GM12891 (cell line): ENCODE results near the gene HOXD12.

Experiments
- DNase-seq: peaks from one replicate; pipeline ENCODE4 v3.0.0; 2011; ENCODE audit warnings: low spot score; ENCODE audit not compliant: insufficient read length
- FAIRE-seq: peaks from 2 replicates; lab custom pipeline; 2011; peaks lifted over from hg19 to GRCh38; lab: Jason Lieb, UNC
- PAX5 ChIP-seq: IDR thresholded peaks from 2 replicates; pipeline ENCODE4 v1.6.1; 2011; ENCODE audit warnings: low read length, moderate library complexity, mild to moderate bottlenecking; ENCODE audit not compliant: insufficient read depth, severe bottlenecking
- POLR2A ChIP-seq: IDR thresholded peaks from 2 replicates; pipeline ENCODE4 v1.6.1; 2011; ENCODE audit warnings: low read depth, low read length, control low read depth
- POLR2AphosphoS5 ChIP-seq: IDR thresholded peaks from 2 replicates; pipeline ENCODE4 v1.6.1; 2011; ENCODE audit warnings: low read depth, low read length, control low read depth
- POU2F2 ChIP-seq: IDR thresholded peaks from 2 replicates; pipeline ENCODE4 v1.6.1; 2011; ENCODE audit warnings: low read depth, mild to moderate bottlenecking, control low read depth, low read length, moderate library complexity
- SPI1 ChIP-seq: IDR thresholded peaks from 2 replicates; pipeline ENCODE4 v1.6.1; 2011; ENCODE audit warnings: low read depth, low read length, control low read depth
- TAF1 ChIP-seq: IDR thresholded peaks from 2 replicates; pipeline ENCODE4 v1.6.1; 2011; ENCODE audit warnings: low read depth, low read length, control low read depth

HOXD12 gene

DNA sequence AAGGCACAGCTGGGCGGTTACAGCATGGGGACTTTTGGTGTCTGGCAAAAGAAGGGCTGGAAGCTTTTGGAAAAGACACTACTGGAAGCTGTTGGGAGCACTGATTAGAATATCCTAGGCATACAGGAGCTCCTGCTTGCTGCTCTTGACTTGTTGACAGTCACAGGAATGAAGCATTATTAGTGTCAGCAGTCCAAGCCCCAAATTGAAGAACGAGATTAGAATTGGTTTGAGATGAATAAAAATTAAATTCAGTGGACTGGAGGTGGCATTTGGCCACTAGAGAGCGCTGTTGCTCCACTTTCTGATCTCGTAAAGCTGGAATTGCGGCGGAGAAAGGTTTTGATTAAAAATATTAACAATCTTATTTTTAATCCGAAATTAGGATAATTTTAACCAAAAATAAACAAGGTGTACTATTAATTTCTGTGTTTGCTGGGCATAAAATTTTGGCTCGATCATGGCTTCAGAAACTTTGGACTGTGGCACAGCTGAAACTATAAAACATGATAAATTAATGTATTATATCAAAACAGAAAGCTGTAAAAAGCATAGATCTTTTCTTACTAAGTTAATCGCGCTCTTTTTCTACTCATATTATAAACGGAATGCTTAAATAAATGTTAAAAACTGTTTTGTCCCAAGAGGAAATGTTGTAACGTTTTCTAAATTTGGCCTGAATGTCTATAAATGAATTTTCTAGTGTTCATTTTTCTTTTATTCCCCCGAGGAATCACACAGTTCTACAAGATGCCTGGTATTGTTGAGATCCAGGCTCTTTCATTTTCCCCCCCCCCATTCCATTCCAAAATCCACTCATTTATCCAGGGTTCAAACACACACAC lies 27.6 kb downstream of the HOXD12 start:
- TF ChIP-seq POU2F2 = no peak
- TF ChIP-seq SPI1 = no peak
- TF ChIP-seq TAF1 = no peak
- no peak for TF ChIP-seq PAX5
- no peak for TF ChIP-seq POLR2A
- no peak for TF ChIP-seq POLR2AphosphoS5
- DNase-seq (no peak), FAIRE-seq (no peak)

DNA sequence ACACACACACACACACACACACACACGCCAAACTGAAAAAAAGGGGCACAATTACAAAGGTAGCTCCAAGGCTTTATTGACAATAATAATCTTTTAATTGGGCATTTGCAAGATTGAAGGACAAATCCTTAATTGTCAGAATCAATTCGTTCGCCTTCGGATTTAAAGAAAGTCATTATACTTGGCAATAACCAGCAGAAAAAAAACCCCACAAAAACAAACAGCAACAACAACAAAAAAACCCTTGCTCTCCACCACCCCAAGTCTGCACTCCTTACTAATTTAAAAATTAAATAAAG lies 28.1 kb downstream of the HOXD12 start:
- no peak for DNase-seq
- FAIRE-seq = no peak

DNA sequence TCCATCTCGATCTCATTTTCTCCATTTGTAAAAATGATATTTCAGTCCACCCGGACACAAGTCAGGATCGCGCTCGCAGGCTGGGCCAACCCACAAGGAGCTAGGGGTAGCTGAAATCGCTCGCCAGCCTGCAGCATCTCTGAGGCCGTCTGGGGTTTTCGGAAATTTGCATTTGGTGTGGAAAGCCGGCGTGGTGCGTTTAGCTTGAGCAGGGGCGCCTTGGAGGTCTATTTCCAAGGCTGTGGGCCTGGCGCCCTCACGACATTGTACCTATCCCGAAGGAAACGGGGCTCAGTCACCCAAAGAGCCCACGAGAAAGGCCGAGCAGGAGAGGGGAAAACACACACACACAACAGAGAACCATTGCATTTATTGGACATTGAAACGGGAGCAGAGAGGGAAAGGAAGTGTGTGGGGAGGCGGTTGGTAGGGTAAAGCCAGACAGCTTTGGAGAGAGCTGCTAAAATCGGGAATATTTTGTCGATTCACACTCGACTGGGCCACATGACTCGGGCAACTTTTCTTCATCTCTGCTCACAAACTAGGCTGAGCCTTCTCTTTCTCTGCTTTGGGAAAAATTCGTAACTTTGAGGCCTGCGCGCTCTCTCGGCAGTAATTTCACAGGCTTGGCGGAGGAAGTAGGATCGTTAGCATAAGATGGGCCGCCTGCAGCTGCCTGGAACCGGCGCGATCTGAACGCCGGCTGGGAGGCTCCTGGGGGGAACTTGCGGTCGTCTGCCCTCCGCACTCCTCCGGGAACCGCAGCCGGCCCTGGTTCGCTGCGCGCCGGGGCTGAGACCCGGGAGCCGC lies 28.8 kb downstream of the HOXD12 start:
- DNase-seq = no peak
- no peak for TF ChIP-seq POLR2AphosphoS5
- no peak for TF ChIP-seq POLR2A
- no peak for TF ChIP-seq POU2F2
- no peak for TF ChIP-seq SPI1
- TF ChIP-seq PAX5 = no peak
- no peak for TF ChIP-seq TAF1
- no peak for FAIRE-seq

More for the DNA sequence above, 28.1 kb downstream of the HOXD12 start:
- no peak for TF ChIP-seq SPI1
- TF ChIP-seq POLR2A = no peak
- TF ChIP-seq POU2F2 = no peak
- TF ChIP-seq PAX5 = no peak
- no peak for TF ChIP-seq POLR2AphosphoS5
- no peak for TF ChIP-seq TAF1

DNA sequence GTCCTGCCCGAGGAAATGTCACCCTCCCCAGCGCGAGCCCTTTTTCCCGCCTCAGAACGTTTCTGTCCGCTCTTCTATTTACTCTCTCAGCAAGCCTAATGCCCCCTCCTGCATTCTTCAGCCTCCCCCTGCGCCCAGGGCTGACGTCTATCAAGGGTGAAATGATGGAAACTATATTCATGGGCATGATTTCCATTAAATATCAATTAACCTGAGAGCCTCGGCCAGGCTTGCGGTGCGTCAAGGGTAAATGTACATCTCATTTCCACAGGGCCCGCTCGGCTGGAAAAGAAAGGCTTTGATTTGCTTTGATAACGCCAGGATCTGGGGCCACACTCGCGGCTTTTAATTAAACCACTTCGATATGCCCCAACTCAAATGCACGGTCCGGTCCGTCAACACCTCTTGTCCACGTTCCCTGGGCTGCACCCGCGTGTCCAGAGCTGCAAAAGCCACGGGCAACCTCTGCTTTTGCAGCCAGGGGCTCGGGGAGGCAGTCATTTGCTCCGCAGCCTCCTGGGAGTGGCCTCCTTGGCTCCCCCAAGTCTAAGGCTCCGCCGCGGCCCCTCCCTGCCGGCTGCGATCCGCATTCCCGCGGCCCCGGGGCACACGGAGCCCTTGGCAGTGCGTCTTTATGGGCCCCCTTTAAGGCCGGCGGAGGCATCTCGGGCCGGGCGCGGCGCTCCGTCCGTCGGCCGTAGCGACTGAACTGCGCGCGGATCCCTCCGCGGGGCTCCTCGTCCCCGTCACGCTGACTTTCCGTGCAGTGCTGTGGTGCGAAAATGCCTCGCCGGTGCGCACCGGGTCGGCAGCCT lies 29.6 kb downstream of the HOXD12 start, which contains the start of gene HOXD8:
Gene HOXD8, plus strand, starts transcription at position 724 of the 815 bp plus-strand sequence. CDS start 662 bp downstream, outside the sequence.
- FAIRE-seq (no peak), DNase-seq (no peak)
- TF ChIP-seq POU2F2 = no peak
- no peak for TF ChIP-seq SPI1
- TF ChIP-seq TAF1 = no peak
- TF ChIP-seq POLR2AphosphoS5 = no peak
- no peak for TF ChIP-seq POLR2A
- no peak for TF ChIP-seq PAX5

DNA sequence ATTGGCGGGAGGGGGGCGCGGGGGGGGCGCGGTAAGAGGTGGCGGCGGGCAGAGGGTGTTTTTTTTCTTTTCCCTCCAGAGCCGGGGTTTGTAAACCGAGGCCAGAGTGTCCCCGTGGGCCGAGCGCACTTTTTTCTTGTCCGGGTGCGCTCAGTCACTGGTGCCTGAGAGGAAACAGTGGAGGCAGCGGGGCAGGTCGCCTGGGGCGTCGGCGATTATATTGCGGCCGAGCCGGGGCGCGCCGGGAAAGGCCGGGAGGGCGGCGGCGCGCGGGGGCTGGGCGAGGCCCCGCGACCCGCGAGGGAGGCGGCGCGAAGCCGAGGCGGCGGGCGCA lies 30.2 kb downstream of the HOXD12 start:
- FAIRE-seq (no peak), DNase-seq (no peak)
- no peak for TF ChIP-seq POLR2A
- TF ChIP-seq POU2F2 = no peak
- TF ChIP-seq POLR2AphosphoS5 = no peak

DNA sequence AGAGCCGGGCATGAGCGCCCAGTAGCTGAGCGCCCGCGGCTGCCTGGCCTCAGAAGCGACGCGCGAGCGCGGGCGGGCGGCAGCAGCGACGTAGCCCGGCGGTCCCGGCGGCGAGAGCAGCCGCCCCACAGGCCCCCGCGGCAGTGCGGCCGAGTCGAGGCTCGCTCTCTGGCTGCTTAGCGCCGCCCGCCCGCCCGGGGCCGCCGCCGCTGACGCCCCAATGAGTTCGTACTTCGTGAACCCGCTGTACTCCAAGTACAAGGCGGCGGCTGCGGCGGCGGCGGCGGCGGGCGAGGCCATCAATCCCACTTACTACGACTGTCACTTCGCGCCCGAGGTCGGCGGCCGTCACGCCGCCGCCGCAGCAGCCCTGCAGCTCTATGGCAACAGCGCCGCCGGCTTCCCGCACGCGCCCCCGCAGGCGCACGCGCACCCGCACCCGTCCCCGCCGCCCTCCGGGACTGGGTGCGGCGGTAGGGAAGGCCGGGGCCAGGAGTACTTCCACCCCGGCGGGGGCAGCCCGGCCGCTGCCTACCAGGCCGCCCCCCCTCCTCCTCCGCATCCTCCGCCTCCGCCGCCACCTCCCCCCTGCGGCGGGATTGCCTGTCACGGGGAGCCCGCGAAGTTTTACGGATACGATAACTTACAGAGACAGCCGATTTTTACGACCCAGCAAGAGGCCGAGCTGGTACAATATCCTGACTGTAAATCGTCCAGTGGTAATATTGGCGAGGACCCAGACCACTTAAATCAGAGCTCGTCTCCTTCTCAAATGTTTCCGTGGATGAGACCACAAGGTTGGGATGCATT lies 30.8 kb downstream of the HOXD12 start:
- FAIRE-seq (no peak), DNase-seq (no peak)
- no peak for TF ChIP-seq POLR2A
- no peak for TF ChIP-seq SPI1
- TF ChIP-seq TAF1 = no peak

DNA sequence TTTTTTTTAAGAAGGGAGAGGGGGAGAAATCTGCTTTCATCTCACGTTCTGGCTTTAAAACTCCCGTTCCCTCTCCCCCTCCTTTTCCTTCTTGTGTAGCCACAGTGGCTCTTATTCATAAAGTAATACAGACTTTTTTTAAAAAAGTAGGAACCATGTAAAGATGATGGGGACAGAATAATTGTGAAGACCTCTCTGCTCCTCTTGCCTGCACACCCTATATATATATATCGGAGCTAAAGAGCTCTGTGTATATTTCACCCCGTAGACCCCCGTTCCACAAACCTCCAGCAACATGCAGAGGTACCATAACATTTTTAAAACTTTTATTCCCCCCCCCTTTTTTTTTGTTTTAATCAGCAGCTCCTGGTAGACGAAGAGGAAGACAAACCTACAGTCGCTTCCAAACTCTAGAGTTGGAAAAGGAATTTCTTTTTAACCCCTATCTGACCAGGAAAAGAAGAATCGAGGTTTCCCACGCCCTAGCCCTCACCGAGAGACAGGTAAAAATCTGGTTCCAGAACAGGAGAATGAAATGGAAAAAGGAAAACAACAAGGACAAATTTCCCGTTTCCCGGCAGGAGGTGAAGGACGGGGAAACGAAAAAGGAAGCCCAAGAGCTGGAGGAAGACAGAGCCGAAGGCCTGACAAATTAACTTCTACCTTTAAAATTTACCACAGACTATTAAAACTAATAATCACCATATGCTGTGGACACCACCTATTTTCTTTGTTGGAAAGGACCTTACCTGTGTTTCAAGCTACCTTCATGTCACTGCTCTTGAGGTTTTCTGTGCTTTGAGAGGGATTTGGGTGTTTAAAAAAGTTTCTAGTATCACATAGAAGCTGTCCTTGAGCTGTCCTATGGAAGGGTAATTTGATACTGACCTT lies 31.6 kb downstream of the HOXD12 start:
- DNase-seq (no peak), FAIRE-seq (no peak)
- no peak for TF ChIP-seq POLR2A
- TF ChIP-seq TAF1 = no peak
- no peak for TF ChIP-seq SPI1
- TF ChIP-seq POU2F2 = no peak
- no peak for TF ChIP-seq POLR2AphosphoS5
- TF ChIP-seq PAX5 = no peak

DNA sequence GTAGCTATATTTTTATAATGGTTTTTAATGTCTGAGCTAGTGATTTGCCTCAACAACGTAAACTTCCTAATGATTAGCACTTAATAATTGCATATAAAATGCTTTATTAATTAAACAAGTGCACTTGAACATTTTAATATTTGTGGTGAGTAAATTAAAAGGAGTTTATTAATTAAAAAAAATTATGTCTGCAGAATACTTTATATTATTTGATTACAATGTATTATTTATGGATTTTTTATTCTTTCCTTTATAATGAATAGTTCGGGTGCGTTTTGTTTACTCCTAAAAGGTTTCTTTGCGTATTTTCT lies 32.2 kb downstream of the HOXD12 start:
- no peak for FAIRE-seq
- TF ChIP-seq TAF1 (no peak), SPI1 (no peak), POLR2A (no peak), PAX5 (no peak), POLR2AphosphoS5 (no peak), POU2F2 (no peak)
- no peak for DNase-seq
